Gastroesophageal sphincter (tissue), 4 donors: ENCODE measurements around the gene SUSD2. TPM values are rescaled to one million over a fixed set of nuclear protein-coding genes. Genes with fewer than 3 reads are reported as not detected.

ENCODE experiments used
- ATAC-seq: fragments of 150-250 bp; one replicate; pipeline ENCODE4 v1.9.1; 2016; ENCODE audit warnings: mild to moderate bottlenecking, moderate library complexity
- H3K27ac ChIP-seq, 4 donors: fragments of 200-600 bp; sonication (generic) in 3 of 4; 1 replicate in 3 of 4; 2 replicates in 1 of 4; pipeline ENCODE4 v1.5.1; 2016 to 2019
- H3K27me3 ChIP-seq: fragments of 200-600 bp; sonication (generic); one replicate; pipeline ENCODE4 v1.5.1; 2019
- H3K36me3 ChIP-seq, 2 donors: fragments of 200-600 bp; sonication (generic); one replicate each; pipeline ENCODE4 v1.5.1; 2019; ENCODE audit warnings: control low read depth in 1 of 2
- H3K4me1 ChIP-seq, 3 donors: fragments of 200-600 bp; sonication (generic); 1 replicate in 2 of 3; 2 replicates in 1 of 3; pipeline ENCODE4 v1.5.1; 2016 to 2019; ENCODE audit warnings: control low read depth in 2 of 3
- H3K4me3 ChIP-seq, 2 donors: fragments of 200-600 bp; sonication (generic); one replicate each; pipeline ENCODE4 v1.5.1; 2019; ENCODE audit warnings: mild to moderate bottlenecking in 1 of 2, moderate library complexity in 1 of 2
- H3K9me3 ChIP-seq, 3 donors: fragments of 200-600 bp; sonication (generic); one replicate each; pipeline ENCODE4 v1.5.1; 2017 to 2019; ENCODE audit warnings: control low read depth in 2 of 3
- CTCF ChIP-seq, 4 experiments: fragments of 200-600 bp in 2 of 4; fragments of 450-650 bp in 2 of 4; sonication (generic) in 1 of 4; IDR thresholded peaks; one replicate each; pipeline ENCODE4 v1.5.1; 2017 to 2019; ENCODE audit warnings: antibody characterized with exemption in 4 of 4, mild to moderate bottlenecking in 2 of 4, moderate library complexity in 2 of 4
- EP300 ChIP-seq: sonication (generic); formaldehyde crosslinking; IDR thresholded peaks from one replicate; pipeline ENCODE4 v1.6.1; 2017; ENCODE audit warnings: antibody characterized with exemption, mild to moderate bottlenecking
- POLR2A ChIP-seq, 2 donors: fragments of 450-650 bp; IDR thresholded peaks; one replicate each; pipeline ENCODE4 v1.6.1; 2017; ENCODE audit warnings: antibody characterized with exemption in 2 of 2, mild to moderate bottlenecking in 2 of 2, moderate library complexity in 1 of 2
- POLR2AphosphoS5 ChIP-seq: sonication (generic); formaldehyde crosslinking; IDR thresholded peaks from one replicate; pipeline ENCODE4 v1.6.1; 2017; ENCODE audit warnings: antibody characterized with exemption
- WGBS, 2 donors: methylation state at CpG; one replicate each; pipeline ENCODE4 v1.1.5; 2018; ENCODE audit warnings: low coverage in 1 of 2; 5-methylcytosine and 5-hydroxymethylcytosine counted together
- total RNA-seq, 4 donors: library from RNA; depleted of rRNA; stranded (reverse); fragments of >200 nt; gene quantifications; one replicate each; pipeline ENCODE4 v1.1.0, GENCODE V29; 2016

Gene SUSD2
- total RNA-seq, 4 donors from 2014 or later: 2.4 to 5.0 (median 4.4) TPM

DNA sequence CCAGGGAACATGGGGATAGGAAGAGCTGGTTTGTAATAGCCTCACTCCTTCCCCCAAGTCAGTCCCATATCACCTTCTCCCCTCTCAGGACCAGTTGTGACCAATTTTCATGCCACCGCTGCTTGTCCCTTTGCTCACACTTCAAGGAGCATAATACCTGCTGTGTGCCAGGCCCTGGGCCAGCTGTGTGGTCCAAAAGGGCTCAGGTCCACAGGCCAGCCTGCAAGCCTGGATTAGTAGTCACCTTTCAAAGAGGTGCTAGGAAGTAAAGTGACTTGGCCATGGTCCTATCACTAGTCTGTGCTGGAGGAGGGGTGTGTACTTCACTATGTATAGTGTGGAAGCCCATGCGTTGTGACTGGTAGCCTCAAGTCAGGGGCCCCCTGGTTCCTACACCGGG is 38.5 kb upstream of the SUSD2 start:
- Histone ChIP-seq H3K36me3 (no peaks in the 10 kb centered on the region), H3K27ac (peak overlapping the region in 3 of 4 donors; percentile 76 to 92 (median 87)), H3K27me3 (no peaks in the 10 kb centered on the region), H3K4me1 (peaks cover 6 to 99% (median 72%) of the 10 kb centered on the region in 3 donors), H3K4me3 (no peak overlapping the region), H3K9me3 (no peaks in the 10 kb centered on the region)
- WGBS, 2 donors: 86 to 100% methylated on average over 1 to 2 of the region's 3 CpGs
- TF ChIP-seq EP300 (no peak), CTCF (IDR thresholded peaks at IDR 0.05) (no peak), POLR2AphosphoS5 (no peak), POLR2A (IDR thresholded peaks at IDR 0.05) (no peak)
- no peak for ATAC-seq

GRCh38 chr22:24144056-24144777 is 37.1 kb upstream of the SUSD2 start:
- Histone ChIP-seq H3K36me3 (no peaks in the 10 kb centered on the region), H3K9me3 (no peaks in the 10 kb centered on the region), H3K27ac (peak overlapping the region in 3 of 4 donors; percentile 80 to 93 (median 92)), H3K4me3 (no peak overlapping the region), H3K27me3 (no peaks in the 10 kb centered on the region), H3K4me1 (peaks cover 6 to 100% (median 80%) of the 10 kb centered on the region in 3 donors)
- no peak for ATAC-seq
- TF ChIP-seq POLR2A (IDR thresholded peaks at IDR 0.05): no peak
- no peak for TF ChIP-seq POLR2AphosphoS5
- no peak for TF ChIP-seq EP300
- no peak for TF ChIP-seq CTCF (IDR thresholded peaks at IDR 0.05)
- no CpG with 5 or more reads among the region's 1 CpG for WGBS, 2 donors

DNA sequence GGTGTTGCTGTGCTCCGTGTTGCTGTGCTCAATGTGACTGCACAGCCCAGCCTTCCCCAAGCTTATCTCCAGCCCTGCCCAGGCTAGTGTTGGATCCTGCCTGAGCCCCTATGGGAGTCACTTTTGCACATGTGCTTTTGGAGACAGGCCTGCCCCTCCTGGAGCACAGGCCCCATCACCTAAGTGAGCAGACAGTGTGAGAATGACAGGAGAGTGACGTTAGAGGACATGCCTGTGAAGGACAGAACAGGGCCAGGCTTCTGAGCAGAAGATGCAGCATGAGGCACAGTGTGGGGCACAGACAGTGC is 36.6 kb upstream of the SUSD2 start:
- no peak for ATAC-seq
- no peak for TF ChIP-seq POLR2A (IDR thresholded peaks at IDR 0.05)
- Histone ChIP-seq H3K4me1 (peaks cover 6 to 100% (median 83%) of the 10 kb centered on the region in 3 donors), H3K9me3 (no peaks in the 10 kb centered on the region), H3K27ac (peak overlapping the region in 3 of 4 donors; percentile 80 to 93 (median 92)), H3K27me3 (no peaks in the 10 kb centered on the region), H3K36me3 (no peaks in the 10 kb centered on the region), H3K4me3 (no peak overlapping the region)
- WGBS, 2 donors: no CpG with 5 or more reads among the region's 2 CpGs

DNA sequence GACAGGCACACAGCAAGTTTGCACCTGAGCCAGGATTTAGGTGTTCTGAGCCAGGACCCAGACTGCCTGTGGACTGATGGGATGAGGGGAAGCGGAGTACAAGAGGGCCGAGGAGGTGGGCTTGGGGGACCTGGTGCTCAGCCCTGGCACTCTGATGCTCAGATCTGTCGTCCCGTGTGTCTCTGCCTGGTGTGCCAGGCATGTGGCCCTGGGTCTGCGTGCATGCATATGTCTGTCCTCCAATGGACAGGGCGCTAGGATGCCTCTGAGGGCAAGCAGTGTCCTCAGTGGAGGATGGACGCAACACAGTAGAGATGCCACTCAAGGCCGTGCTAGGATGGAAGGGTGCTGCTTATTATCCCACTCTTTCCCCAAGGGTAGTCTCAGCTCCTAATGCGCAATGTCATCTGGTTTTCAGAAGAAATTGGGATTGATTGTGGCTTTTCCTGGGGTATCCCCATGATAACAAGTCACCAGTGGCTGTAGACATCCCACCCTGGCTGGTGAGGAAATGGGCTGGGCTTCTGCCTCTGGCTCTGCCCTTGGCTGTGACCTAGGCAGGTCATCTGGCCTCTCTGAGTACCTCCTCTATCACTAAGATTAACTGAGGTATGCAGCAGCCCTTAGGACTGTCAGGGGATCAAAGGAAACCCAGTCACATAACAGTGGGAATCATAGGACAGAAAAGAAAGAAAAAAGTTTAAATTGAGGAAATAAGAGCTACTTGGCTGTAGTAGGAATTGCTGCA is 35.7 kb upstream of the SUSD2 start:
- H3K4me3 ChIP-seq: no peak overlapping the region
- TF ChIP-seq CTCF (IDR thresholded peaks at IDR 0.05) (no peak), POLR2A (IDR thresholded peaks at IDR 0.05) (no peak), EP300 (no peak), POLR2AphosphoS5 (no peak)
- H3K27me3 ChIP-seq: no peaks in the 10 kb centered on the region
- H3K9me3 ChIP-seq: no peaks in the 10 kb centered on the region
- WGBS, 2 donors: 80% methylated on average over 1 to 5 of the region's 9 CpGs
- peaks cover 6 to 100% (median 77%) of the 10 kb centered on the region in 3 donors for H3K4me1 ChIP-seq
- no peaks in the 10 kb centered on the region for H3K36me3 ChIP-seq
- ATAC-seq: peak; percentile 16
- H3K27ac ChIP-seq: peak overlapping the region; percentile 78 to 93 (median 86)

DNA sequence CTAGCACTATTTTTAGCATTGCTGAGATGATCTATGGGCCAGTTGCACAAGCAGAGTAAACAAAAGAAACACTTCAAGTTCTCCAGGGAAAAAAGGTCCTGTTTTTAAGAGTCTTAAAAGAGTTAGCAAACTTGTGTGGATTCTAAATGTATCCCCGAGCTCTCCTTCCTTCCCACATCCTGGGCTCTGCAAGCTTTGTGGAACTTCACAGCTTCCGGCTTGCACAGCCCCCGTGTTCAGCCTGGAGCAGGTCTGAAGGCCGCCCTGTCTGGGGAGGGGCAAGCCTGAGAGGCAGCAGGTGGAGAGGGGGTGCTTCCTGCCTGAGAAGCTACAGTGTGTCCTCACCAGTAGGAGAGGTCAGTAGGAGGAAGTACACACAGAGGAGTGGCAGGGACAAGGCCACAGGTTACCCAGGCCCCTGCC is 35.1 kb upstream of the SUSD2 start:
- peak; percentile 53 for ATAC-seq
- H3K27me3 ChIP-seq: no peaks in the 10 kb centered on the region
- TF ChIP-seq POLR2A (IDR thresholded peaks at IDR 0.05): no peak
- peak; percentile 85 for TF ChIP-seq POLR2AphosphoS5
- peaks cover 6 to 98% (median 71%) of the 10 kb centered on the region in 3 donors for H3K4me1 ChIP-seq
- H3K4me3 ChIP-seq: peak overlapping the region in 1 of 2 donors; percentile 19
- H3K36me3 ChIP-seq: no peaks in the 10 kb centered on the region
- WGBS, 2 donors: 0 to 25% methylated on average over 2 to 4 of the region's 4 CpGs
- H3K27ac ChIP-seq: peak overlapping the region; percentile 78 to 93 (median 86)
- no peaks in the 10 kb centered on the region for H3K9me3 ChIP-seq
